NCI-H146 (cell line): ENCODE results near the gene ZNF718.
"Not testable (repeated sequence)": the region's sequence is repeated elsewhere in the genome, so short reads cannot be mapped to it uniquely, and the experiment has no call there.

Experiments
- DNase-seq: peaks from one replicate; lab custom pipeline; 2025; lab: John Stamatoyannopoulos, UW

Gene ZNF718

DNA sequence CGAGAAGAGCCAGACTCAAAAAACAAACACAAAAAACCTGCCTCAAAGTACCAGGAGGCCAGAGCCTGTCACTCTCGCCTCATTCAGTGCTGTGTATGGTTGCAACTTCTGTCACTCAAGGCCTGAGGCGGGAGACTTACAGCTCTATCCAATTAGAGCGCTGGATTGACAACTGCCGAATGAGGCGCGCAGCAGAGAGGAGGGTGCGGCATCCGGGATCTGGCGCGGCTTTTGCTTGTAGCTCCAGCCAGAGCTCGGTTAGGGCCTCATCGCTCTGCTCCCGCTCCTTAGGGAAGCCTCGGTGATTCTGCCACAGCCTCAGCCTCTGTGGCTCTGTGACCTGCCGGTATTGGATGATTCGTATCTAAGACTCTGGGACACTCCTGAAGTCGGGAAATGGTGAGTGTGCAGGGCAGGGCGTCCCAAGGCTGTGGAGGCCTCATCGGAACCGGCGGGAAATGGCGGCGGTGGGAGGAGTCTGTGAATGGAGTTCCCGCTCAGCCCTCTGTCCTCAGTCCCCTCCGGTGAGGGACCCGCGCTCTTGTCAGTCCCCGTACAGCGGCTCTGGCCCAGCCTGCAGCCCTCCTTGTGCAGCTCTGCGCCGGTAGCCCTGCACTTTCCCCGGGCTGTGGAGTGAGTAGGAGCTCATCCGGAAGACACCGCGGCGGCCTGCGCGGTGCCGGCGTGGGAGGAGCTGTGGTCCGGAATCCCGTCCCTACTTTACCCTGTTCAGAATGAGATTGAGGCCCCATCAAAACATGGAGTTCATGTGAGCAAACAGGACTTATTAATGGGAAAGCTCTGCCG, at the start of gene ZNF718:
Gene ZNF718, plus strand, starts transcription at position 227 of the 807 bp plus-strand sequence. Its CDS starts 170 bp downstream, at position 397.
- DNase-seq = peak; percentile 93

DNA sequence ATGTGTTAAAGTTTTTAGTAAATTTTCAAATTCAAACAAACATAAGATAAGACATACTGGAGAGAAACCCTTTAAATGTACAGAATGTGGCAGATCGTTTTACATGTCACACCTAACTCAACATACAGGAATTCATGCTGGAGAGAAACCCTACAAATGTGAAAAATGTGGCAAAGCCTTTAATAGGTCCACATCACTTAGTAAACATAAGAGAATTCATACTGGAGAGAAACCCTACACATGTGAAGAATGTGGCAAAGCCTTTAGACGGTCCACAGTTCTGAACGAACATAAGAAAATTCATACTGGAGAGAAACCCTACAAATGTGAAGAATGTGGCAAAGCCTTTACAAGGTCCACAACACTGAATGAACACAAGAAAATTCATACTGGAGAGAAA, 38.4 kb upstream of the ZNF718 start:
- DNase-seq = no peak

DNA sequence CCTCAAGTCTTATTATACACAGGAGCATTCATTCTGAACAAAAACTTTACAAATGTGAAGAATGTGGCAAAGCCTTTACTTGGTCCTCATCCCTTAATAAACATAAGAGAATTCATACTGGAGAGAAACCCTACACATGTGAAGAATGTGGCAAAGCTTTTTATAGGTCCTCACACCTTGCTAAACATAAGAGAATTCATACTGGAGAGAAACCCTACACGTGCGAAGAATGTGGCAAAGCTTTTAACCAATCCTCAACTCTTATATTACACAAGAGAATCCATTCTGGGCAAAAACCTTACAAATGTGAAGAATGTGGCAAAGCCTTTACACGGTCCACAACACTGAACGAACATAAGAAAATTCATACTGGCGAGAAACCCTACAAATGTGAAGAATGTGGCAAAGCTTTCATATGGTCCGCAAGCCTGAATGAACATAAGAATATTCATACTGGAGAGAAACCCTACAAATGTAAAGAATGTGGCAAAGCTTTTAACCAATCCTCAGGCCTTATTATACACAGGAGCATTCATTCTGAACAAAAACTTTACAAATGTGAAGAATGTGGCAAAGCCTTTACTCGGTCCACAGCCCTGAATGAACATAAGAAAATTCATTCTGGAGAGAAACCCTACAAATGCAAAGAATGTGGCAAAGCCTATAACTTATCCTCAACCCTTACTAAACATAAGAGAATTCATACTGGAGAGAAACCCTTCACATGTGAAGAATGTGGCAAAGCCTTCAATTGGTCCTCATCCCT, 37.6 kb upstream of the ZNF718 start:
- DNase-seq = not testable (repeated sequence)

DNA sequence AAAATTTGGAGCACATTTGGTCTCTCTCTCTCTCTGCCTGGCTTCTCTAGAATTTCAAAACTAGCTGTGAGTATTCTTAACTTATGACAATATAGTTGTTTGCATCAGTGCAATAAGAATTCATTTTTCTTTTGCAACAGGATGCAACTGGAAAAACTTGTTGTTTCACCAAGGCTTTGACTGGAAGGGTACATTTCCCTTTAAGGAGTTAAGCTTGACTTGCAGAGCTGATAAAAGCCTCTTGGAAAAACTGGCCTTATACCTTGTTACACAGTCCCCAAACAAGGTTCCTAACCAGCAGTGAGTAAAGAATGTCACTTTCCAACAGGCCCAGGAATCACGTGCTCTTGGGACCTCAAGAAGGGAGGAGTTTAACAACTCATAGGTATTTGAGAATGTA, 25.9 kb upstream of the ZNF718 start:
- no peak for DNase-seq

DNA sequence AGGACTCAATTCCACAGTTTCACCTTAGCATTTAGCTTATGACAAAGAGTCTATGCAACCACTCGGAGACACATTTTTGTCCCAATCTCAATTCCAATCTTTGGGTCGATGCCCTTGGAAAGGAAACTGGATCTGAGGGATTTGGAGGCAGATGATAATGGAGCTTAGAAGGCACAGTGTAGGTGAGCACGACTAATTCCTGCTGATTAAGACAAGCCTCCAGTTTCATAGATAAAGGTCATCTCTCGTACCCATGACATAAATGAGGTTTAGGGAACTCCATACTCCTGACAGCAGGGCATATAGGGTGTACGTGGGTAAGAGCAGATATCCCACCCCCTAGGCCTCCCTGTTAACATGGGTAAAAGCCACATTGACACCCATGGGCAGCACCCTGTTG, 24.4 kb upstream of the ZNF718 start:
- DNase-seq = no peak

DNA sequence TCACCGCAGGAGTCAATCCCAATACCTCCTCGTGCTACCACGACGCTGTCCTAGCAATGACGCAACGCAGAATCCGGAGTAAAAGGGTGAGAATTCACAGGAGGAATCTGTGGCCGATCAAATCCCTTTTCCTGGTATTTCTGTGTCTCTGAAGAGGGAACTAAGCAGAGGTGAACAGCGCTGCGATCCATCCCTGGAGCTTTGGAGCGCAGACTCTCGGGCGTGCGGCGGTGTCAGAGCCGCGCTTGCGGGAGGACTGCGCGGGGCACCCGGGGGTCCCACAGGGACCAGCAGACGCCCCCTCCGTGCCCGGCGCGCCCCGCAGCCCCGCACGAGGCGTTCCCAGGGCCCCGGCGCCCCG, 17.2 kb upstream of the ZNF718 start:
- DNase-seq = no peak

DNA sequence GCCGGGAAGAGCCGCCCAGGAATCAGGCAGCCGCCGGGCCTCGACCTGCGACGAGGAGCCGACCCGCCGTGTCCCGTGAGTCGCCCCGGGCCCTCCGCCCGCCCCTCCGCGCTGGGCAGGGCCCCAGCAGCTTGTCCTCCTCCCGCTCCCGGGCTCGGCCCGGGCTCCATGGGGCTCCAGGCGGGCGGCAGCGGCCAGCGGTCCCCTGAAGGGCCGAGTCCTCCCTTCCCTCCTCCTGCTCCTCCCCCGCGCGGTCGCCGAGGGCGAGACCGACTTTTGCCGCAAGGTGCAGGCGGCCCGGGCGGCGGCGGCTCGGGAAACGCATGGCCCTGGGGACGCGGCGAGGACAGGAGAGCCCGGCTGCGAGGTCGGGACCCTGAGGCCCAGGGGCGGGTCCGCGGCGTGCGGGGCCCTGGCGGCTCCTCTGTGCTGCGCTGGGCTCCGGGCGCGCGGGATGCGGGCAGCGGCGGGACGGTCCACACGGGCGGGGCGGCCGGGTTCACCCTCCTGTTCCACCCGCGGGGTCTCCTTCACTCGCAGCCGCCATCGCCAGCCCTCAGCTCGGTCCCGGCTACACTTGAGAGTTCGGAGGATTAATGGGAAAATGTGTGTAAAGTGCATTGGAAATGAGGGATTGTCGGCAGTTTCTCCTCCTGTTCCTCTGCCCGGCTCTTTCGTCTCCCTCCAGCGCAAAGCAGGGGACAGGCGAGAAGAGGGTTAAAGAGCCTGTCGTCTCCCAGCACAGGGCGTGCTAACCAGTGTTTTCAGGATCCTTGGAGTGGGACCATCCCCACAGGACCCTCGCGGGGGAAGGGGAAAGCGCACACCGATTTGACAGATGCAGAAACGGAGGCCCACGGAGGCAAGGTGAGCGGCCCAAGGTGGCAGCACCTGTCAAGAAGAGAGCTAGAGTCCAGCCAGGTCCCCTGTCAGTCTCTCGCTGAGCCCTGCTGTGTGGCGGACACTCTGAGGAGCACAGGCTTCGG, 16.6 kb upstream of the ZNF718 start:
- DNase-seq = no peak

DNA sequence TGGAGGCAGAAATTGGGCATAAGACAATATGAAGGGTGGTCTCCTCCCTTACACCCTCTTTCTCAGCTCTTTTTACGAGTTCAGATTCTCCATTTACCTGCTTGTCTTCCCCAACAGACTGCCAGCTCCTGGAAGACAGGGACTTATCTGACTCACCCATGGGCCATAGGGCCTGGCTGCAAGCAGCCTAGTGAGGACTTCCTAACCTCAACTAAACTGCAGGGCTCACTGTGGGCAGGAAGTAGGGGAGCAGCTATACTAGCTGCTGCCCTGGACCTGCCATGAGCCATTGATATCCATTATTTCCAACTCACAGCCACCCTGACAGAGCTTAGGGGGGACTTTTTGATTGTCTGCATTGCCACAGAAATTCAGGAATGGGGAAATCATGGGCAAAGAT, 11.5 kb upstream of the ZNF718 start:
- no peak for DNase-seq

GRCh38 chr4:113732-114131, 10.6 kb upstream of the ZNF718 start:
- DNase-seq = no peak

GRCh38 chr4:114149-114548, 10.2 kb upstream of the ZNF718 start:
- no peak for DNase-seq

DNA sequence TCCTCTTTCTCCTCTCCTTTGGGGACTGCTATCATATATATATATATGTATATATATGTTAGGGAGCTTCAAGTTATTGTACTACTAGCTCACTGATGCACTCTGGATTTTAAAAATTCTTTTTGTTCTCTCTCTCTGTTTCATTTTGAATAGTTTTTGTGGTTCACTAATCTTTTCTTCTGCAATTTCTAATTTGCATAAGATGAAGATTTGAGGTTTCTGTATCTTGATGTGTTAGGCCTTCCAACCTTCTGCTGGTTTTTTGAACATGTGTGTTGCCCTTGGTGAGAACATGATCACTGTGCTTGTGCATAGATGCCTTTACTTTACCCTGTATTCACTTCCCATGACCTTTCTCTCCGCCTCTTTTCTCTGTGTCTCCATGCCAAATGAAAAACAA, 7.8 kb upstream of the ZNF718 start:
- DNase-seq = no peak

GRCh38 chr4:120616-121015, 3.7 kb upstream of the ZNF718 start:
- DNase-seq = no peak

DNA sequence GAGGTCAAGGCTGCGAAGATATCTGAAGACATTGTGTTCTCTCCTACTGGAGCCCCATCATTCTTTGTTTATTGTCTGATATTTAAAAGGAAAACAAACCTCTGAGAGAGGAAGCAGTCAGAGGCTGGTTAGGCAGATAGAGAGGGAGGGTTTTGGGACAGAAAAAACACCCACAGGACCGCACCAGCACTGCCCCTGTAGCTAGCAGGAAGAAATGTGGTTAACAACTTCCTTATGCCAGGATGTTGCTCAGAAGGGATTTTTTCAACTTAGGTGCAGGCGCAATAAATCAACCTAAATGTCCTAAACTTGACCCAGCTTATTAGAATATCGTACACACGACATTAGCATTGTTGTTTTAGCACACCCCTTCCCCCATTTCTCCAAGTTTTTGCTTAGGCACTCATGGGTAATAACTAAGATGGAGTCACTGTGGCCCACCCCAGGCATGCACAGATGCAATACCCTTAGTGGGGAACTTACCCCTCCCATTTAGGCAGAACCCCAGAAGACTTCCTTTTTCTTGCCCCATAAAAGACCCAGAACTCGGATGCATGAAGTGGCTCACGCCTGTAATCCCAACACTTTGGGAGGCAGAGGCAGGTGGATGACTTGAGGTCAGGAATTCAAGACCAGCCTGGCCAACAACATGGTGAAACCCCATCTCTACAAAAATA, 2.8 kb upstream of the ZNF718 start:
- no peak for DNase-seq

- DNase-seq = not testable (repeated sequence)
Measured at GRCh38 chr4:123922-124274, 403 bp upstream of the ZNF718 start.

- DNase-seq = peak; percentile 36
Measured at GRCh38 chr4:125091-125771, 930 bp downstream of the ZNF718 start.

GRCh38 chr4:125833-126232, 1.5 kb downstream of the ZNF718 start:
- no peak for DNase-seq

- no peak for DNase-seq
Measured at GRCh38 chr4:132483-132882, 8.2 kb downstream of the ZNF718 start.

GRCh38 chr4:138935-139334, 14.6 kb downstream of the ZNF718 start:
- no peak for DNase-seq

GRCh38 chr4:139691-140090, 15.4 kb downstream of the ZNF718 start:
- DNase-seq = no peak

DNA sequence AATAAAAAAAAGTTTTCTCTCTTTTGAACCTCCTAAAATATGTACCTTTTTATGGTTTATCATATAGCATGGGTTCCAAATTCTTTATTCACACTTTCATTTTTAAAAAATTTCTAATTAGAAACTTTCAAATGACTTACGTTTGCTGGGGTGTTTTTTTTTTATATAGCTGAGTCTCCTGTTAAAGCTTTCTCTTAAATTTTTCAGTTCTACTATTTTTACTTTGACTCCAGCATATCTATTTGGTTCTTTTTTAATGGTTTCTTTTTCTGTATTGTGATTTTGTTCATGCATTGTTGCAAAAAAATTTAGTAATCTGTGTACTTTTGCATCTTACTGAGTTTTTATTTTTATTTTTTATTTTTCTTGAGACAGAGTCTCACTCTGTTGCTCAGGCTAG, 22.3 kb downstream of the ZNF718 start:
- no peak for DNase-seq

DNA sequence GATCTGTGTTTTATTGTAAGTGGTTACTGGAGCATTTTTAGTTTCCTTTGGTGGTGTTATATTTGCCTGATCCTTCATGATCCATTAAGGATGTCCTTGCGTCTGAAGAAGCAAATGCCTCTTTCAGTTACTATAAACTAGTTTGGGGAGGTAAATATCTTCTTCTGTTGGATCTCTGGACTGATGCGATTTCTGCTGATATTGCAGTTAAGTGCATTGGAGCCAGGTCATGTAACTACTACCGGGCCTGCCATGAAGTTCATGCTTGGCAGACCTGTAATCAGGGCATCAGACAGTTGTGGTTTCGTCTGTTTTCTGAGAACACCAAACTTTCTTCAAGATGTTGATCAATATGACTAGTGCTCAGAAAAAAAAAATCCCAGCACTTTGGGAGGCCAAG, 22.9 kb downstream of the ZNF718 start:
- no peak for DNase-seq
